GM11168 (cell line): ENCODE data around the gene DGKQ.

Source experiments
- in situ Hi-C: fragments of 300-500 bp; cut with MboI; formaldehyde crosslinking; loops from one replicate; pipeline ENCODE4 v1.12.0; 2022; ENCODE audit warnings: low sequenced_read_pairs; ENCODE audit not compliant: unreplicated experiment

The DGKQ gene

GRCh38 chr4:963276-964225, 9.8 kb downstream of the DGKQ start:
- in situ Hi-C loops: no loop called here

- in situ Hi-C loops: no loop called here
These were observed 10.8 kb downstream of the DGKQ start for GRCh38 chr4:962231-963208.

- in situ Hi-C loops: no loop called here
These were observed 11.8 kb downstream of the DGKQ start for GRCh38 chr4:961351-962230.

GRCh38 chr4:960636-961350, 12.6 kb downstream of the DGKQ start:
- in situ Hi-C loops: no loop called here

GRCh38 chr4:960140-960635, 13.2 kb downstream of the DGKQ start:
- in situ Hi-C loops: no loop called here

- in situ Hi-C loops: no loop called here
These were observed 13.8 kb downstream of the DGKQ start for GRCh38 chr4:959338-960139.

GRCh38 chr4:958696-959337, 14.6 kb downstream of the DGKQ start:
- in situ Hi-C loops: no loop called here

GRCh38 chr4:958314-958665, 15.1 kb downstream of the DGKQ start:
- in situ Hi-C loops: no loop called here

GRCh38 chr4:957581-958313, 15.6 kb downstream of the DGKQ start:
- in situ Hi-C loops: no loop called here

GRCh38 chr4:957231-957580, 16.2 kb downstream of the DGKQ start:
- in situ Hi-C loops: no loop called here

GRCh38 chr4:956531-957230, 16.7 kb downstream of the DGKQ start:
- in situ Hi-C loops: no loop called here

- in situ Hi-C loops: no loop called here
These were observed 17.4 kb downstream of the DGKQ start for GRCh38 chr4:955931-956381.

GRCh38 chr4:955161-955921, 18.0 kb downstream of the DGKQ start:
- in situ Hi-C loops: no loop called here

GRCh38 chr4:954211-955020, 19.0 kb downstream of the DGKQ start:
- in situ Hi-C loops: no loop called here

GRCh38 chr4:953574-953915, 19.8 kb downstream of the DGKQ start:
- in situ Hi-C loops: no loop called here
